Psoas muscle (tissue), 8 donors: Measurements from ENCODE around the gene GRIA3. TPM values are rescaled to one million over a fixed set of nuclear protein-coding genes. Genes with fewer than 3 reads are reported as not detected.

Experiments
- ATAC-seq, 4 donors: fragments of 200-7000 bp; cut with Tn5 transposase; one replicate each; pipeline ENCODE4 v1.9.1; 2020; ENCODE audit warnings: moderate library complexity in 3 of 4, mild to moderate bottlenecking in 2 of 4
- DNase-seq, 2 donors: peaks; one replicate each; pipeline ENCODE4 v3.0.0-alpha.2; 2020
- H3K27ac ChIP-seq: fragments of 200-600 bp; one replicate; pipeline ENCODE4 v1.8.0; 2022
- H3K27me3 ChIP-seq, 3 donors: fragments of 200-600 bp in 1 of 3; one replicate each; pipeline versions ENCODE4 v1.6.1 to v1.8.0; 2013 to 2022; ENCODE audit warnings: low read length in 2 of 3, mild to moderate bottlenecking in 2 of 3, moderate library complexity in 1 of 3; ENCODE audit not compliant: insufficient read depth in 3 of 3
- H3K36me3 ChIP-seq, 2 donors: fragments of 200-600 bp in 1 of 2; one replicate each; pipeline versions ENCODE4 v1.6.1 to v1.8.0; 2013 to 2022; ENCODE audit warnings: low read depth in 1 of 2, mild to moderate bottlenecking in 1 of 2, moderate library complexity in 1 of 2; ENCODE audit not compliant: insufficient read depth in 1 of 2
- H3K4me1 ChIP-seq: fragments of 200-600 bp; one replicate; pipeline ENCODE4 v1.8.0; 2022
- H3K4me3 ChIP-seq: fragments of 200-600 bp; one replicate; pipeline ENCODE4 v1.8.0; 2022; ENCODE audit warnings: mild to moderate bottlenecking
- H3K9me3 ChIP-seq: fragments of 200-600 bp; one replicate; pipeline ENCODE4 v1.8.0; 2022
- CTCF ChIP-seq: fragments of 200-600 bp; IDR thresholded peaks from one replicate; pipeline ENCODE4 v1.8.0; 2022; ENCODE audit warnings: antibody characterized with exemption
- WGBS, 3 donors: extraction: QIAGEN DNeasy Blood & Tissue Kit; methylation state at CpG; one replicate each; pipeline versions ENCODE4 v1.1.6 to v1.1.7; 2013; 5-methylcytosine and 5-hydroxymethylcytosine counted together
- intact Hi-C, 2 donors: fragments of 100-400 bp; cut with DNase I; formaldehyde crosslinking; loops; one replicate each; pipeline versions ENCODE4 v1.11.0 to v1.14.2; 2022
- polyA plus RNA-seq, 3 donors: library from polyadenylated mRNA; stranded (reverse); fragments of 200-250 nt; gene quantifications; one replicate each; pipeline ENCODE4 v1.2.3, GENCODE V29; 2013
- total RNA-seq, 4 donors: library from RNA; stranded (reverse); fragmentation: NEBNext Ultra II Directional in 2 of 4; extraction: Animal tissue kit (Norgen Biotek cat#: 25700) in 2 of 4; gene quantifications; one replicate each; pipeline versions ENCODE4 v1.2.1 to v1.2.4, GENCODE V29; 2021 to 2023
- donor health status: healthy with polysubstance abuse.
- donor health status: DM: no; HTN: no; CAD: no; lungs with moderate emphysema.
- donor health status: Bipolar disorder and iron deficiency.
- donor health status: healthy.
- donor health status: DM: yes; HTN: yes; CAD: no.
- donor health status: DM: no; HTN: no; CAD: no.
- donor health status: DM: no; HTN: no; CAD: no.
- donor health status: DM: yes; HTN: yes; CAD: no.

GRIA3 gene
- total and polyA plus RNA-seq, 7 donors = 0.03 to 0.32 (median 0.21) TPM; not detected in 1

GRCh38 chrX:123477673-123478072, 293.6 kb downstream of the GRIA3 start:
- Histone ChIP-seq H3K4me3 (no peak overlapping the region), H3K4me1 (no peaks in the 10 kb centered on the region), H3K27me3 (no peaks in the 10 kb centered on the region), H3K36me3 (no peaks in the 10 kb centered on the region), H3K9me3 (no peaks in the 10 kb centered on the region), H3K27ac (no peak overlapping the region)
- intact Hi-C loops = no loop called here
- ATAC-seq = no peak
- no peak for DNase-seq
- TF ChIP-seq CTCF = no peak
- 90 to 96% (median 95%) methylated on average over 3 of the region's 3 CpGs for WGBS, 3 donors

GRCh38 chrX:123481913-123482851, 298.1 kb downstream of the GRIA3 start:
- H3K9me3 ChIP-seq = no peaks in the 10 kb centered on the region
- WGBS, 3 donors = 45 to 49% (median 46%) methylated on average over 11 of the region's 11 CpGs
- no peaks in the 10 kb centered on the region for H3K4me1 ChIP-seq
- H3K36me3 ChIP-seq = no peaks in the 10 kb centered on the region
- H3K27me3 ChIP-seq = no peaks in the 10 kb centered on the region
- H3K4me3 ChIP-seq = no peak overlapping the region
- ATAC-seq = no peak
- TF ChIP-seq CTCF = no peak
- intact Hi-C loops = no loop called here
- no peak for DNase-seq
- no peak overlapping the region for H3K27ac ChIP-seq

- ATAC-seq (no peak), DNase-seq (no peak)
- H3K4me1 ChIP-seq = no peaks in the 10 kb centered on the region
- H3K4me3 ChIP-seq = no peak overlapping the region
- H3K27me3 ChIP-seq = no peaks in the 10 kb centered on the region
- H3K27ac ChIP-seq = no peak overlapping the region
- intact Hi-C loops = no loop called here
- no peaks in the 10 kb centered on the region for H3K36me3 ChIP-seq
- no peak for TF ChIP-seq CTCF
- H3K9me3 ChIP-seq = no peaks in the 10 kb centered on the region
- 45 to 73% (median 68%) methylated on average over 2 of the region's 2 CpGs for WGBS, 3 donors
These were observed 302.2 kb downstream of the GRIA3 start for GRCh38 chrX:123486297-123486696.

- Histone ChIP-seq H3K27me3 (no peaks in the 10 kb centered on the region), H3K9me3 (no peaks in the 10 kb centered on the region)
These were observed 303.2 kb downstream of the GRIA3 start for GRCh38 chrX:123487236-123487635.

More at GRCh38 chrX:123487236-123487635, 303.2 kb downstream of the GRIA3 start:
- H3K36me3 ChIP-seq = no peaks in the 10 kb centered on the region
- H3K4me1 ChIP-seq = no peaks in the 10 kb centered on the region
- intact Hi-C loops = no loop called here
- no peak for TF ChIP-seq CTCF
- no peak overlapping the region for H3K4me3 ChIP-seq
- DNase-seq (no peak), ATAC-seq (no peak)
- 73 to 95% (median 76%) methylated on average over 1 of the region's 1 CpG for WGBS, 3 donors
- no peak overlapping the region for H3K27ac ChIP-seq
